HG02852 (cell line): ENCODE results near the gene ANGPTL8.

Experiments used
- ATAC-seq: cut with Tn5 transposase; IDR thresholded peaks from one replicate; pipeline ENCODE4 v1.9.1; 2021; ENCODE audit warnings: mild to moderate bottlenecking, moderate library complexity; ENCODE audit not compliant: unreplicated experiment

ANGPTL8 gene

GRCh38 chr19:11257846-11258380, 18.5 kb downstream of the ANGPTL8 start:
- ATAC-seq = no peak

GRCh38 chr19:11260996-11261395, 21.6 kb downstream of the ANGPTL8 start:
- ATAC-seq = no peak

GRCh38 chr19:11261431-11261970, 22.1 kb downstream of the ANGPTL8 start:
- no peak for ATAC-seq

GRCh38 chr19:11261971-11262839, 22.8 kb downstream of the ANGPTL8 start, which contains the start of gene DOCK6:
DOCK6 (minus strand) TSS chr19:11262524; CDS start chr19:11262440, 84 bp downstream.
- ATAC-seq = no peak

GRCh38 chr19:11263726-11264125, 24.3 kb downstream of the ANGPTL8 start:
- no peak for ATAC-seq

GRCh38 chr19:11264452-11265176, 25.2 kb downstream of the ANGPTL8 start:
- ATAC-seq = no peak

- ATAC-seq = no peak
Observed at GRCh38 chr19:11265177-11265784, 25.9 kb downstream of the ANGPTL8 start.

GRCh38 chr19:11265785-11266236, 26.4 kb downstream of the ANGPTL8 start:
- ATAC-seq = no peak

GRCh38 chr19:11267316-11268085, 28.1 kb downstream of the ANGPTL8 start:
- ATAC-seq = no peak

- no peak for ATAC-seq
Observed at GRCh38 chr19:11268783-11269267, 29.4 kb downstream of the ANGPTL8 start.

GRCh38 chr19:11269408-11269807, 30.0 kb downstream of the ANGPTL8 start:
- ATAC-seq = no peak

GRCh38 chr19:11273296-11273695, 33.9 kb downstream of the ANGPTL8 start:
- ATAC-seq = no peak

- ATAC-seq = no peak
Observed at GRCh38 chr19:11273989-11274388, 34.6 kb downstream of the ANGPTL8 start.

GRCh38 chr19:11274533-11275086, 35.2 kb downstream of the ANGPTL8 start:
- no peak for ATAC-seq

GRCh38 chr19:11278670-11279069, 39.3 kb downstream of the ANGPTL8 start:
- no peak for ATAC-seq

- no peak for ATAC-seq
Observed at GRCh38 chr19:11279505-11280236, 40.3 kb downstream of the ANGPTL8 start.

GRCh38 chr19:11281356-11282049, 42.1 kb downstream of the ANGPTL8 start:
- ATAC-seq = no peak

- no peak for ATAC-seq
Observed at GRCh38 chr19:11284515-11284914, 45.1 kb downstream of the ANGPTL8 start.
